ENCODE data around the gene S100A7.

- TF ChIP-seq, protein P1, sequence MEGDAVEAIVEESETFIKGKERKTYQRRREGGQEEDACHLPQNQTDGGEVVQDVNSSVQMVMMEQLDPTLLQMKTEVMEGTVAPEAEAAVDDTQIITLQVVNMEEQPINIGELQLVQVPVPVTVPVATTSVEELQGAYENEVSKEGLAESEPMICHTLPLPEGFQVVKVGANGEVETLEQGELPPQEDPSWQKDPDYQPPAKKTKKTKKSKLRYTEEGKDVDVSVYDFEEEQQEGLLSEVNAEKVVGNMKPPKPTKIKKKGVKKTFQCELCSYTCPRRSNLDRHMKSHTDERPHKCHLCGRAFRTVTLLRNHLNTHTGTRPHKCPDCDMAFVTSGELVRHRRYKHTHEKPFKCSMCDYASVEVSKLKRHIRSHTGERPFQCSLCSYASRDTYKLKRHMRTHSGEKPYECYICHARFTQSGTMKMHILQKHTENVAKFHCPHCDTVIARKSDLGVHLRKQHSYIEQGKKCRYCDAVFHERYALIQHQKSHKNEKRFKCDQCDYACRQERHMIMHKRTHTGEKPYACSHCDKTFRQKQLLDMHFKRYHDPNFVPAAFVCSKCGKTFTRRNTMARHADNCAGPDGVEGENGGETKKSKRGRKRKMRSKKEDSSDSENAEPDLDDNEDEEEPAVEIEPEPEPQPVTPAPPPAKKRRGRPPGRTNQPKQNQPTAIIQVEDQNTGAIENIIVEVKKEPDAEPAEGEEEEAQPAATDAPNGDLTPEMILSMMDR (conservative IDR thresholded peaks at IDR 0.05; ENCODE audit: low read length): no peak
- no peak for TF ChIP-seq EZH2phosphoT487 (IDR thresholded peaks at IDR 0.05; ENCODE audit: borderline replicate concordance)
These were observed 13.9 kb upstream of the S100A7 start for GRCh38 chr1:153474347-153474746.

Data from Loucy (cell line).